ENCODE measurements around the gene IQCK.

Gene IQCK

GRCh38 chr16:19837331-19837980 is 119.4 kb downstream of the IQCK start:
- no peak overlapping the region for H3K4me3 ChIP-seq
- no peaks in the 10 kb centered on the region for H3K4me1 ChIP-seq
- no peaks in the 10 kb centered on the region for H3K9me3 ChIP-seq
- H3K36me3 ChIP-seq: no peaks in the 10 kb centered on the region
- H3K27me3 ChIP-seq: no peaks in the 10 kb centered on the region
- intact Hi-C loops (cut with DNase I; ENCODE audit: low total_unique reads): no loop called here
- H3K27ac ChIP-seq: no peak overlapping the region
- no peak for TF ChIP-seq CTCF (IDR thresholded peaks at IDR 0.05)
- DNase-seq: no peak

DNA sequence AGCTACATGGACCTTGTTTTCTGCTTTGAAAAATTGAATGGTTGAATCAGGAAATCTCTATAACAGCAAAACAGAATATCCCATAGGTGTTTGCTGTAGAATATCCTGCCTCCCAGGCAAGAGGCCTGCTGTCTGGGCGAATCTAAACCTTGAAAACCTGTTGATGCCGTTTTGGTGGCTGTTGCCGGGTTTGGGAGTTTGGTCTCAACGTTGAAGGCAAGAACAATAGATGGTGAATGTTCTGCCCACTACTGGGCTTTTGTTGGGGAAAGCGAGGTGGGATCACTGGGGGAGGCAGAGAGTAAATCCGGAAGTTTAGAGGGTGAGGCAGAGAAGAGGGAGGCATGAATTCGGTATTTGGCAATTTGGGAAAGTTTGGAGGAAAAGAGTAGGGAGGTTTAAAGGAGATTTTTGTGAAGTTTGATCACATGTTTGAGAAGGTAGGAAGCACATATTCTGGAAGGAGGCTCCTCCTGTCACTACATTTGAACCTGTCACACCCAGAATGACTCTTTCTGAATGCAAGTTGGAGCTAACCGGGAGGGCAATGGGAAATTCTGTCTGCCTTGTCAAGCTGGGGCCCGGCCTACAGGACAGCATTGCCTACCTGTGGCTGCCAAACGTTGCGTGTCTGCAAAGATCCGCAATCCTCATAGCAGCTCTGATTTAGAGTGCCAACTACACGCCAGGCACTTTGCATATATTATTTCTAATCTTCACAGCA is 120.1 kb downstream of the IQCK start:
- intact Hi-C loops (cut with DNase I; ENCODE audit: low total_unique reads): no loop called here
- Histone ChIP-seq H3K9me3 (no peaks in the 10 kb centered on the region), H3K27me3 (no peaks in the 10 kb centered on the region), H3K36me3 (no peaks in the 10 kb centered on the region), H3K27ac (no peak overlapping the region), H3K4me1 (no peaks in the 10 kb centered on the region), H3K4me3 (no peak overlapping the region)
- TF ChIP-seq CTCF (IDR thresholded peaks at IDR 0.05): no peak
- no peak for DNase-seq

- Histone ChIP-seq H3K4me1 (no peaks in the 10 kb centered on the region), H3K36me3 (no peaks in the 10 kb centered on the region), H3K9me3 (no peaks in the 10 kb centered on the region), H3K27ac (no peak overlapping the region), H3K4me3 (no peak overlapping the region), H3K27me3 (no peaks in the 10 kb centered on the region)
- no peak for TF ChIP-seq CTCF (IDR thresholded peaks at IDR 0.05)
- no peak for DNase-seq
- intact Hi-C loops (cut with DNase I; ENCODE audit: low total_unique reads): no loop called here
Observed at GRCh38 chr16:19840524-19841110, 122.5 kb downstream of the IQCK start.

DNA sequence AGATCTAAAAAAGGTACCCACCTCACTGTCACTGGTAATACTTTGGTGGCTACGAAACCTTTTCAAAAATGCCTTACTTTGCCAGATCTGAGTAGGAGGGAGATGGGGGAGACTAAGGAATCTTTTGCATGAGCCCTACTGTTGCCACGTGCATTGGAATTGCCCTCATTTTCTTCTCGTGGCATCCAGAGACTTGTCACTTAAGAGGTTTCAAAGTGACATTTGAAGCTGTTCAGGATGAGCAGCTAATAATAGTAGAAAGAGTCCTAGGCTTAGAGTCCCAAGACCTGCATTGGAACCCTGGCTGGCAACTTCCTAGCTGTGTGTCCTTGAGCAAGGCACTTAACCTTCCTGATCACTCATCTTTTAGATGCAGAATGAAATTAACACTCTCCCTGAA is 123.1 kb downstream of the IQCK start:
- H3K9me3 ChIP-seq: no peaks in the 10 kb centered on the region
- no peaks in the 10 kb centered on the region for H3K36me3 ChIP-seq
- no peak for DNase-seq
- H3K4me1 ChIP-seq: no peaks in the 10 kb centered on the region
- no peak for TF ChIP-seq CTCF (IDR thresholded peaks at IDR 0.05)
- no peaks in the 10 kb centered on the region for H3K27me3 ChIP-seq
- intact Hi-C loops (cut with DNase I; ENCODE audit: low total_unique reads): no loop called here
- H3K4me3 ChIP-seq: no peak overlapping the region
- H3K27ac ChIP-seq: no peak overlapping the region

- H3K4me1 ChIP-seq: no peaks in the 10 kb centered on the region
- intact Hi-C loops (cut with DNase I; ENCODE audit: low total_unique reads): no loop called here
- no peak for TF ChIP-seq CTCF (IDR thresholded peaks at IDR 0.05)
- H3K4me3 ChIP-seq: no peak overlapping the region
- H3K36me3 ChIP-seq: no peaks in the 10 kb centered on the region
- DNase-seq: no peak
- no peaks in the 10 kb centered on the region for H3K9me3 ChIP-seq
- no peak overlapping the region for H3K27ac ChIP-seq
- H3K27me3 ChIP-seq: no peaks in the 10 kb centered on the region
Observed at GRCh38 chr16:19842426-19843157, 124.5 kb downstream of the IQCK start.
